KMS-11 (cell line): ENCODE results near the gene KLF3.

Source experiments
- H2AFZ ChIP-seq: fragments of 200-600 bp; sonication (generic); 2 replicates; pipeline ENCODE4 v1.6.1; 2016; ENCODE audit warnings: antibody characterized with exemption, mixed run types, low read depth
- H3K27ac ChIP-seq: fragments of 200-600 bp; sonication (generic); 2 replicates; pipeline ENCODE4 v1.6.1; 2016; ENCODE audit warnings: mild to moderate bottlenecking, mixed run types
- H3K27me3 ChIP-seq: fragments of 200-600 bp; sonication (generic); 2 replicates; pipeline ENCODE4 v1.6.1; 2017; ENCODE audit warnings: mild to moderate bottlenecking, low read depth, mixed run types, moderate library complexity; ENCODE audit not compliant: insufficient read depth
- H3K36me3 ChIP-seq: fragments of 200-600 bp; sonication (generic); 2 replicates; pipeline ENCODE4 v1.6.1; 2017; ENCODE audit warnings: mild to moderate bottlenecking, mixed run types; ENCODE audit not compliant: insufficient read depth
- H3K4me1 ChIP-seq: fragments of 200-600 bp; sonication (generic); 2 replicates; pipeline ENCODE4 v1.6.1; 2016; ENCODE audit warnings: mild to moderate bottlenecking, low read depth, mixed run types; ENCODE audit not compliant: poor library complexity, severe bottlenecking
- H3K4me2 ChIP-seq: fragments of 200-600 bp; sonication (generic); 2 replicates; pipeline ENCODE4 v1.7.0; 2016; ENCODE audit warnings: mild to moderate bottlenecking, mixed run types
- H3K4me3 ChIP-seq: fragments of 200-600 bp; sonication (generic); IDR thresholded peaks from 2 replicates; pipeline ENCODE4 v1.6.1; 2017; ENCODE audit warnings: low read depth, low read length, mixed read lengths; ENCODE audit not compliant: insufficient read depth
- H3K79me2 ChIP-seq: fragments of 200-600 bp; sonication (generic); 2 replicates; pipeline ENCODE4 v1.6.1; 2016; ENCODE audit warnings: low read depth, mixed run types; ENCODE audit not compliant: insufficient read depth
- H3K9ac ChIP-seq: fragments of 200-600 bp; sonication (generic); 2 replicates; pipeline ENCODE4 v1.6.1; 2016; ENCODE audit warnings: mild to moderate bottlenecking, mixed run types
- H4K20me1 ChIP-seq: fragments of 200-600 bp; sonication (generic); 2 replicates; pipeline ENCODE4 v1.6.1; 2016; ENCODE audit warnings: mild to moderate bottlenecking, mixed run types; ENCODE audit not compliant: insufficient read depth
- CTCF ChIP-seq: fragments of 200-600 bp; sonication (generic); conservative IDR thresholded peaks from 2 replicates; pipeline ENCODE4 v1.6.1; 2017; ENCODE audit warnings: low read depth, mild to moderate bottlenecking, antibody characterized with exemption, low read length, moderate library complexity, mixed read lengths

Gene KLF3

GRCh38 chr4:38679921-38680320 is 15.9 kb downstream of the KLF3 start:
- no peaks in the 10 kb centered on the region for H3K27me3 ChIP-seq
- no peaks in the 10 kb centered on the region for H3K79me2 ChIP-seq
- H3K27ac ChIP-seq: no peak overlapping the region
- no peak overlapping the region for H3K4me2 ChIP-seq
- peaks cover 18% of the 10 kb centered on the region for H3K4me1 ChIP-seq
- H3K4me3 ChIP-seq: no peak overlapping the region
- H3K9ac ChIP-seq: no peak overlapping the region
- no peaks in the 10 kb centered on the region for H3K36me3 ChIP-seq
- TF ChIP-seq CTCF: no peak
- no peak overlapping the region for H2AFZ ChIP-seq
- H4K20me1 ChIP-seq: no peaks in the 10 kb centered on the region

- Histone ChIP-seq H3K9ac (no peak overlapping the region), H3K79me2 (no peaks in the 10 kb centered on the region), H3K4me1 (peaks cover 3% of the 10 kb centered on the region), H3K4me2 (no peak overlapping the region), H2AFZ (no peak overlapping the region), H3K36me3 (no peaks in the 10 kb centered on the region), H4K20me1 (no peaks in the 10 kb centered on the region), H3K4me3 (no peak overlapping the region), H3K27me3 (no peaks in the 10 kb centered on the region), H3K27ac (no peak overlapping the region)
- TF ChIP-seq CTCF: no peak
Measured at GRCh38 chr4:38681281-38681991, 17.4 kb downstream of the KLF3 start.

- TF ChIP-seq CTCF: no peak
- Histone ChIP-seq H4K20me1 (no peaks in the 10 kb centered on the region), H3K4me2 (no peak overlapping the region), H3K4me3 (no peak overlapping the region), H3K79me2 (no peaks in the 10 kb centered on the region), H3K27ac (no peak overlapping the region), H3K9ac (no peak overlapping the region), H3K36me3 (no peaks in the 10 kb centered on the region), H3K4me1 (no peaks in the 10 kb centered on the region), H2AFZ (no peak overlapping the region), H3K27me3 (no peaks in the 10 kb centered on the region)
Measured at GRCh38 chr4:38682336-38682735, 18.3 kb downstream of the KLF3 start.

GRCh38 chr4:38683276-38683675 is 19.3 kb downstream of the KLF3 start:
- no peaks in the 10 kb centered on the region for H4K20me1 ChIP-seq
- no peaks in the 10 kb centered on the region for H3K4me1 ChIP-seq
- no peak overlapping the region for H3K4me3 ChIP-seq
- H3K36me3 ChIP-seq: no peaks in the 10 kb centered on the region
- H3K79me2 ChIP-seq: no peaks in the 10 kb centered on the region
- H3K27me3 ChIP-seq: no peaks in the 10 kb centered on the region
- no peak overlapping the region for H3K4me2 ChIP-seq
- no peak for TF ChIP-seq CTCF
- no peak overlapping the region for H3K27ac ChIP-seq
- H2AFZ ChIP-seq: no peak overlapping the region
- H3K9ac ChIP-seq: no peak overlapping the region
